ENCODE measurements around the gene SERPINB6.

DNA sequence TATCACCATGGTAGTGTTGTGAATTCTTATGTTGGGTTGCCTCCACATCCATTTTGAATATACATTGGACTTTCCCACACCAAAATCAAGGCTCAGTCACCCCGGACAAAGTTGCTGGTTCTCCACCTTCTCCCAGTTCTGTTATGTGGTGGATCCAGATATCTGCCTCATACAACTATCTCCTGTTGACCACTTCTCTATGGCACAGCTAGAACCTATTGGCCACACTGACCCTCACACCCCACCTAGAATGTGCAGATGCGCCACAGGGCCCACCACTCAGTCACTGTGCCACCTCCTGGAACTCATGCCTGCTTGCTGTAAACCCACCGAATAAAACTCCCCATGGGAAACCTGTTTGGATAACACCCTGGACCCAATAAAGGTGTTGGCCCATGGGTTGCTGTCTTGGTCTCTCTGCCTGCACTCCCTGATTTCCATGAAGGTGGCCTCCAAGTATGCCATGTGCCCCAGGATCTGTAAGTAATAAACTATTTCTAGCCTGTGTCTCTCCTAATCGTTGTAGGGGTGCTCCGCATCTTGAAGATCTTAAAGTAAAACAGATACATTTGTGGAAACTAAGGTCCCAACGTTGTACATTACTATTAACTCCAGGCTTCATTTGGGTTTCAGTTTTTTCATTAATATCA, 21.1 kb upstream of the SERPINB6 start:
- TF ChIP-seq EZH2phosphoT487 (IDR thresholded peaks at IDR 0.05; ENCODE audit: insufficient read depth, low read depth) (no peak), EZH2 (IDR thresholded peaks at IDR 0.05; ENCODE audit: insufficient read depth, poor library complexity, severe bottlenecking) (no peak)

All from GM23248 (cell line).